ENCODE measurements around the gene TEKT5. TPM values are rescaled to one million over a fixed set of nuclear protein-coding genes. Genes with fewer than 3 reads are reported as not detected.

TEKT5 gene
- total and polyA plus RNA-seq, 9 of the 15 experiments (the other 6 are each of a cell fraction or from before 2014, with no cell fraction given), result 0.10 to 0.19 TPM; not detected in 7

- no peak overlapping the region for H3K4me3 ChIP-seq
- H2AFZ ChIP-seq (ENCODE audit: low read depth, low read length), result no peak overlapping the region
- CTCF ChIA-PET (ENCODE audit: low intra/inter-chr PET ratio), result no interaction called here
- BruUV-seq (replicated peaks), result no TSS peak
- no peak overlapping the region for H3K9ac ChIP-seq (ENCODE audit: insufficient read depth in 1 of 2, low read depth in 2 of 2, low read length in 2 of 2)
- 6% methylated on average over 4 of the region's 4 CpGs for WGBS (ENCODE audit: insufficient coverage, low coverage, missing lambda C conversion rate)
- FAIRE-seq (no peak), DNase-seq (ENCODE audit: extremely low read depth in 1 of 4, low spot score in 3 of 4) (no peak), ATAC-seq (no peak)
- peaks cover 0 to 3% of the 10 kb centered on the region in 2 experiments; a peak in 2 of 5 replicates for H3K4me1 ChIP-seq (replicated peaks in 1 of 2; ENCODE audit: control insufficient read depth in 2 of 2, insufficient read depth in 2 of 2, low read length in 2 of 2)
- no peaks in the 10 kb centered on the region for H3K36me3 ChIP-seq (ENCODE audit: control insufficient read depth, insufficient read depth, low read length)
- no peak for TF ChIP-seq ZNF780A (CRISPR knock-in tag; IDR thresholded peaks at IDR 0.05)
- no peak for TF ChIP-seq EHMT2 (IDR thresholded peaks at IDR 0.05)
- no peak for TF ChIP-seq MBD2 (IDR thresholded peaks at IDR 0.05; ENCODE audit: borderline replicate concordance, low read depth)
- no peak for TF ChIP-seq MLX (CRISPR knock-in tag; conservative IDR thresholded peaks at IDR 0.05)
- no peak for TF ChIP-seq GTF2B (IDR thresholded peaks at IDR 0.05; ENCODE audit: extremely low read depth, insufficient read length)
- TF ChIP-seq RHOXF2B (CRISPR knock-in tag; conservative IDR thresholded peaks at IDR 0.05), result no peak
- TF ChIP-seq ZNF518B (CRISPR knock-in tag; IDR thresholded peaks at IDR 0.05), result no peak
- no peak for TF ChIP-seq TCF7 (IDR thresholded peaks at IDR 0.05; ENCODE audit: borderline replicate concordance)
- TF ChIP-seq BRCA1 (IDR thresholded peaks at IDR 0.05), result no peak
- no peak for TF ChIP-seq BRCA1 (CRISPR knock-in tag; IDR thresholded peaks at IDR 0.05)
- no peak for TF ChIP-seq E4F1 (CRISPR knock-in tag; IDR thresholded peaks at IDR 0.05; ENCODE audit: borderline replicate concordance)
- H3K79me2 ChIP-seq (ENCODE audit: control insufficient read depth, insufficient read depth, low read length), result no peaks in the 10 kb centered on the region
- H3K27me3 ChIP-seq (ENCODE audit: control insufficient read depth in 2 of 2, insufficient read depth in 2 of 2, low read length in 2 of 2), result peaks cover 14 to 29% of the 10 kb centered on the region in 2 experiments
- in situ Hi-C loops (cut with MboI) (no loop called here), intact Hi-C loops (cut with micrococcal nuclease) (no loop called here)
- POLR2A ChIA-PET, result no interaction called here
- no peaks in the 10 kb centered on the region for H4K20me1 ChIP-seq (replicated peaks; ENCODE audit: control insufficient read depth, insufficient read depth, low read length)
- H3K9me1 ChIP-seq (ENCODE audit: control insufficient read depth, insufficient read depth, low read length), result no peaks in the 10 kb centered on the region
- H3K27ac ChIP-seq (ENCODE audit: extremely low read depth, low read depth, low read length), result no peak overlapping the region
- H3K4me2 ChIP-seq (ENCODE audit: insufficient read depth, low read length), result no peak overlapping the region
- no peaks in the 10 kb centered on the region for H3K9me3 ChIP-seq (replicated peaks; ENCODE audit: control insufficient read depth, insufficient read depth, low read depth, low read length)
Observed at GRCh38 chr16:10657925-10658324, 36.8 kb downstream of the TEKT5 start.
